Sigmoid colon (tissue), 4 donors: ENCODE measurements around the gene EFNA5.

Experiments
- EP300 ChIP-seq, 4 donors: sonication (generic); formaldehyde crosslinking; IDR thresholded peaks; one replicate each; pipeline ENCODE4 v1.6.1; 2017; ENCODE audit warnings: antibody characterized with exemption in 4 of 4
- POLR2A ChIP-seq, 2 donors: fragments of 450-650 bp; IDR thresholded peaks; one replicate each; pipeline ENCODE4 v1.6.1; 2016; ENCODE audit warnings: antibody characterized with exemption in 2 of 2, mild to moderate bottlenecking in 2 of 2, moderate library complexity in 2 of 2
- POLR2AphosphoS5 ChIP-seq, 4 donors: sonication (generic); formaldehyde crosslinking; IDR thresholded peaks; one replicate each; pipeline ENCODE4 v1.6.1; 2017; ENCODE audit warnings: antibody characterized with exemption in 4 of 4
- TF ChIP-seq, protein P1 (sequence below), 4 experiments: fragments of 450-650 bp in 3 of 4; fragments of 200-600 bp in 1 of 4; IDR thresholded peaks; one replicate each; pipeline ENCODE4 v1.5.1; 2016 to 2019; ENCODE audit warnings: antibody characterized with exemption in 4 of 4, mild to moderate bottlenecking in 3 of 4, moderate library complexity in 2 of 4

DNA sequence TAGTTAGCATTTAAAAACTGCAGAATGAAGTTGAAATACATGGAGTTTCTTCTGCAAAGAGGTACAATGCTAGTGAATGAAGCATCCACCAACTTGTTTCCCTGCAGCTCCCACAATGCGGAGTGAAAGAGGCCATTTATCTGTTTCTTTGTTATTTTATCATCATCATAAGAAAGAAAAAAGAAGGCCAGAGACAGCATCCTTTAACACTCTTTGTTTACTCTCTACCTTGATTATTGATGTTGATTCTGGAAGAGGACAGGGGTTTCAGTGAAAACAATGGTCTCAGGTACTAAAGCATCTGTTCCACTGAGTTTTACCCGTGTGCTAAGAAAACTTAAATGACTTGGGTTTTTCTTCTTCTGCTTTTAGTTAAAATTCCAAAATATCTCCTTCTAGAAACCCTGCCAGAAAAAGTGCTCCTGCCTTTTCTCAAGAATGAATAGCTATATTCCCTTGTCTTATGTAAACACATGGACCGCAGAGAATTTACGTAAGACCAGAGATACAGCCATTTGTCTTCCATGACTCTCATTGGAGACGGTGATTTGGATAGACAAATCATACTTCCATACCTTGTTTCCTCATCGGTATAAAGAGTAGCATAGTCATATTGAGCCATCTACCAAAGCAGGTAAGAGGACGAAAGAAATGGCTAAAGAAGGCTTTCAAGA lies 81.1 kb downstream of the EFNA5 start:
- TF ChIP-seq, protein P1, sequence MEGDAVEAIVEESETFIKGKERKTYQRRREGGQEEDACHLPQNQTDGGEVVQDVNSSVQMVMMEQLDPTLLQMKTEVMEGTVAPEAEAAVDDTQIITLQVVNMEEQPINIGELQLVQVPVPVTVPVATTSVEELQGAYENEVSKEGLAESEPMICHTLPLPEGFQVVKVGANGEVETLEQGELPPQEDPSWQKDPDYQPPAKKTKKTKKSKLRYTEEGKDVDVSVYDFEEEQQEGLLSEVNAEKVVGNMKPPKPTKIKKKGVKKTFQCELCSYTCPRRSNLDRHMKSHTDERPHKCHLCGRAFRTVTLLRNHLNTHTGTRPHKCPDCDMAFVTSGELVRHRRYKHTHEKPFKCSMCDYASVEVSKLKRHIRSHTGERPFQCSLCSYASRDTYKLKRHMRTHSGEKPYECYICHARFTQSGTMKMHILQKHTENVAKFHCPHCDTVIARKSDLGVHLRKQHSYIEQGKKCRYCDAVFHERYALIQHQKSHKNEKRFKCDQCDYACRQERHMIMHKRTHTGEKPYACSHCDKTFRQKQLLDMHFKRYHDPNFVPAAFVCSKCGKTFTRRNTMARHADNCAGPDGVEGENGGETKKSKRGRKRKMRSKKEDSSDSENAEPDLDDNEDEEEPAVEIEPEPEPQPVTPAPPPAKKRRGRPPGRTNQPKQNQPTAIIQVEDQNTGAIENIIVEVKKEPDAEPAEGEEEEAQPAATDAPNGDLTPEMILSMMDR (IDR thresholded peaks at IDR 0.05) = no peak
- TF ChIP-seq EP300 (IDR thresholded peaks at IDR 0.05) = no peak
- TF ChIP-seq POLR2A (IDR thresholded peaks at IDR 0.05) = no peak
- TF ChIP-seq POLR2AphosphoS5 (IDR thresholded peaks at IDR 0.05) = no peak
